Activated gamma-delta T cell treated with anti-CD3 and anti-CD28 coated beads, Interleukin-2, amount 50 U/mL, for 16 hours (primary cell): ENCODE results near the gene DPF3.

Experiments used
- DNase-seq: peaks from one replicate; pipeline ENCODE4 v3.0.0-alpha.2; 2020; ENCODE audit warnings: low read depth

Gene DPF3

DNA sequence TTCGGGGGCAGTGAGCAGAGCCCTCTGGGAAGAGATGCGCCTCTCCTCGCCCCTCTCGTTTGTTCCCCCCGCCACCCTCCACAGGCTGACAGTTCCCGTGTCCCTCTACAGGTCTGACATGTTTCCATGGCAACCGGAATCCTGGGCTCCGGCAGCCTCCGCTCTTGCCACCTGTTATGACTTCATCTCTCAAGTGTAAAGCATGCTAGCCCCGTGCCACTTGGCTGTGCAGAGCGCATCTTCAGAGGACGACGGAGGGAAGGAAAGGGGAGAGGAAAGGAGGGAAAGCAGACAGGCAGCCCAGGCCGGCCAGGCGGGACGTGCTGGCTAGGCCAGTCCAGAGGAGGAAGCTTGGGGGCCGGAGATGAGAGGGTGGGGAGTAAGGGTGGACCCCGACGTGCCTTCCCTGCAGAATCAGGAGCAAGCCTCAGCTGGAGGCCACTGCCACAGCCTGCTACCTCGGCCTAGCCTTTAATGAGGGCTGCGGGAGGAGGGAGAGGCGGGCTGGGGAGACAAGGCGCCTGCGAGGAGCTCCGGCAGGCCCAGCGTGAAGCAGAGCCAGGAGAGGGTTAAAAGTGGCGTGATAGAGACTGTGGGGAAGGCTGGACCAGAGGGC lies 214.3 kb downstream of the DPF3 start:
- no peak for DNase-seq

DNA sequence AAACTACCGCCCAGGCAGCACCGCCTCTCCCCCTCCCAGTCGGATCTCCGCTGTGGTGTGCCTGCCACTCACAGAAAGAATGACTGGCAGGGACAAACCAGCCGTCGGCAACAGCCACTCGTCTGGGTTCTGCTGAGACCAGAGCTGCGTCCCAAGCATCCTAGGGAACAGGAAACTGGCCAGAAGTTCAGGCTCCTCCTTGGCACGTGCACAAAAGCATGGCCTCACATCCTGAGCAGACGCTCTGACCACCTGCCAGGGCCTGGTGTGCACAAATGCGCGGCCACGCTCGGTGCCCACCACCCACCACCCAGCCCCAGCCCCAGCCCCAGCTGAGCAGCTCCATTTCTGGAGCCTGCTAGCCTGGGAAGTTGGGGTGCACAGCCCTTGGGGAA lies 214.8 kb downstream of the DPF3 start:
- no peak for DNase-seq

DNA sequence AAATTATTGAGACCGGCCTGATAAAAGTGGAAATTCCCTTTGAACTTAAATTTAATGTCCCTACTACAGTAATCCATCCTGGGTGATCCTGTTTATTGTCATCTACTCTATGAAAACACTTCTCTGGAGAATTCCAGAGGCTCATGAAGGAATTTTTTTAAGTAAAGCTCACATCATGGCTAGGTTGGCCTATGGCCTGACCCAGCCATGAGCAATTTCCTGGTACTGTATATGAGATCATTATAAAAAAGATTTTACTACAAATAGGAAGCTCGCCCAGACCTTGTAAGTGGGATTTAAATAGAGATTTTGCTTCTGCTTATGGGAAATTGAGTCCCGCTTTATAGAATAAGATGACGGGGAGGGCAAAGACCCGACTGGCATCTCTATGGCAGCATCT lies 215.5 kb downstream of the DPF3 start:
- no peak for DNase-seq

DNA sequence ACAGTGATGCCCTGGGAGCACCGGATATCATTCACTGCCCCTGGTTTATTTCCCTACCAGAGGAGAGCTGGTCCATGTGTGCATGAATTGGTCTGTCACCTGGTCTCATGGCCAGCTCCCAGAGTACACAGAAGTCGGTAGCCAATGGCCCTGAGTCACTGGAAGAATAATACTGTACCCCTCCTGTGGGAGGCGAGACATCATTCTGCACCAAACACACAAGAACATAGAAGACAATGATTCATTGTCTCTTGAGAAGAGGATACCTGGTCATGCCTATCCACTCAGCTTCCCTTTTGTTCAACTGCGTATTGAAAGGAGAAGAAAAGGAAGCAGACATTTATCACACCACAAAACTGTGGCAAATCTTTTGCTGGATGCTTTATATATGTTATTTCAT lies 216.2 kb downstream of the DPF3 start:
- no peak for DNase-seq

DNA sequence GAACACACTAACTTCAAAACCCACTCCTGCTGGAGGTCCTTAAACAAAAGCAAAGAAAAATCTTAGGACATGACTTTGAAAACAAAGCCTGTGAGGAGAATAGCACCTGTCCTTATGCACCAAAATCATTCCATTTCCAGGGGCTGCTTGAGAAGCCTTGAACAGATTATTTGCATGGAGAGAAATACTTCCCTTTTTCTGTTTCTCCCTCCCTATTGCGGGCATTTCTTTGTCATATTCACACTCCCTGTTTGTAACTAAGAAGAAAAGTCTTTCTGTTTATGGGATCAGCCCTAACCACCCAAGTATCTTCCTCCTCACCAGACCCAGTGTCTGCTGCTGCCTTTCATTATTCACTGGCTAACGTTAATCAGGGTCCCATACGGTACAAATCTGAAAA lies 218.8 kb downstream of the DPF3 start:
- no peak for DNase-seq

DNA sequence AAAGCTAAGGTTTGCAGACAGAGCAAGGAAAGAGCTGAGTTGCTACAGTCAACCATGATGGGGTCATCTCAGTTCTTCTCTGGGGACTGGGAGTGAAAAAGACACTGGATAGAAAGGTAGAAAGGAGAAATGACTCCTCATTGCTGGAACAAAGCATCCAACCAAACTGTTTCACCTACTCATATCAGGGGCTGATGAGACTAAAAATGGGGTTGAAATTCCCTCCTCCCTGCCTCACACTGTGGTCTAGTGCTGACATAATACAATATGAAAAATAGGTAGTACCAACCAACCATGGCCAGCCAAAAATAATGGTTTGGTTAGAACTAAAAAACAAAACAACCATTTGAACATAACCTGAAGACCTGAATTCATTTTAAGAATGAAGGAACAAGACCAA lies 220.7 kb downstream of the DPF3 start:
- no peak for DNase-seq

DNA sequence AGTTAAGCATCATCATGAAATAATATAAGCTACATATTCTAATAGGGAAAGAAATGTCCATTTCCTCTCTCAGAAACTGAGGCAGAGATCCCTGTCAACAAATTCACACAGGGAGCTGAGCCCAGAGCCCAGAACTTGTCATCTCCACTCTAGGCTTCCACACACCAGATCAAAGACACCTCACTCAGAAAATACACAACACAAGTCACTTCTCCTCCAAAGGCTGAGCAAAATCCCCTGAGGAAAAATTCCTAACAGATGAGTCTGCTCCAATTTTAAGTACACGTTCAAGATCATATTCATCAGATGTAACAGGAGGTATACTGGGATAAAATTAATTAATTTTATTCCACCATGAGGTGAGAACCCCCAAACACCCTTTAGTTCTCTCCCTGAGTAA lies 227.3 kb downstream of the DPF3 start:
- no peak for DNase-seq

DNA sequence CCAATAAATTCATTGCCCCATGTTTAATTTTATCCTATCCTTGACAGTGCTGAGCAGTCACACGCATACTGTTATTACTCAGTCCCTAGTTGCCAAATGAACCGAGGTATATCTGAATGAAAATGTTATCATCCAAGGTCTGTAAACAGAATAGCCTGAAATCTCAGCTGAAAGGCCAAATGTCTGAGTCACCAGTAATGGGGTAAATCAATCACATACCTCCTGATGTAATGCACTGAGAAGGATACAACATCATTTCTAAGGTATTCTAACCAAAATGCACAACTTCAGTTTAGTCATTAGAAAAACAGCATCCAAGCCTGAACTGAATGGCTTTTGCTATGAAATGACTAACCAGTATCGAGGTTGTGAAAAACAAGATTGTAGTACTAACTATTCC lies 228.6 kb downstream of the DPF3 start:
- DNase-seq = no peak

DNA sequence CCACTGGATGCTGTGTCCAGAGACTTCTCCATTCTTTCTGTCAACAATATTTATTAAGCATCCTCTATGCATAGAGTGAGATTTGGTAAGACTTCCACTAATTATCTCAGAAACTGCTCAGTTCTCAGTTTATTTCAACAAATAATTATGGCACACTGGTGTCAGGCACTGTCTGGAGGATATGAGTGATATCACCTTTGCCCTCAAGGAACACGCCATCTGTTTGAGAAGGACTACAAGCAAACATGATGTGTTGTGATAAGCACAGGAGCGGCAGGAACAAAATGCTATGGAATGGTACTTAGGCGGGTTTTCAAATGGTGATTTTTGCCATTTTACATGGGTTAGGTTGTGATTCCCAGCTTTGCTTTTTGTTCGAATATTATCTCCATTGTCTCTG lies 229.2 kb downstream of the DPF3 start:
- no peak for DNase-seq

DNA sequence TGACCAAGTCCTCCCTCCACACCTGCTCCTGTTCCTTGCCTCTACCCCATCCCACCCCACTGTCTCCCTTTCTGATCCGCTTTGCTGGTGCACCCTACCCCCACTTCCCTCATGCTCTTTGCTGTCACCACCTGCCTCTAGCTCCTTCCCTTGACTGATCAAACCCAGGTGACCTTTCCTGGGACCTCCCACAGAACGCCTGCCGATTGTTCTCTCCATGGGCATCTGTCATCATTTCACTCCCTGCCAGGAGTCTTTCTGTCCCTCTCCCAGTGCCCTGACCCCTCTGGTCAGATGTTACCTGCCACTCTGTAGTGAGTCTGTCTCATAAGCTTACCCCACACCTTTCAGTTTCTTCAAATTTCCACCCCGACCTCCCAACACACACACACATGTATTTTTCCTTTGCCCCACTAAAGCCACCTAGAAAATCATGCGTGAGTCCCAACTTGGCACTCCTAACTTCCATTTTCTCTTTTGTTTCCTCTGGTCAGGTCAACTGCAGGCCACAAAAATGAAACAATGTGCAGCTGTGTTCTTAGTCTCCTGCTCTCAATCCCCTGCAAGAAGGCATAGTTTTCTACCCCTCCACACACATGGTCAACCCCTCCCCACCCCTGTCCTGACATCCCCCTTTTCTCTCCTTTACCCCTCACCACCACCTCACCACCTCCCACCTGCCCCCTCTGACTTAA lies 229.8 kb downstream of the DPF3 start:
- no peak for DNase-seq

DNA sequence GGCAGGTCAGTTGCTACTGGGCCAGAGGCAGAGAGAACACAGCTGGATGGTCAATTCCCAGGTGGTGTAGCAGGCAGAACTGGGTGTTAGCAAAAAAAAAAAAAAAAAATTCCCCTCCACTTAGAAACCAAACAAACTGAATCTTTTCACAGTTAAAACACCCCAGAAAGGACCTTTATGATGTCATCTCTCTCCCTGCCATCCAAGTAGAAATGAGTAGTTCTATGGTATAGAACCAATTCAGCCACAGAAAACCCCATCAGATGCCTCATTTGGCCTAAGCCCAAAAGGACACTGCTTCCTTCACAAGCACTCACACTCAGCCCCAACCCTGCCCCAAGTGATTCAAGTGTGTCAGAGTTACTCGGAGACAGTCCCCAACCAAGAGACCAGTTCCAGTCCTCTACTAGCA lies 230.8 kb downstream of the DPF3 start:
- DNase-seq = no peak

DNA sequence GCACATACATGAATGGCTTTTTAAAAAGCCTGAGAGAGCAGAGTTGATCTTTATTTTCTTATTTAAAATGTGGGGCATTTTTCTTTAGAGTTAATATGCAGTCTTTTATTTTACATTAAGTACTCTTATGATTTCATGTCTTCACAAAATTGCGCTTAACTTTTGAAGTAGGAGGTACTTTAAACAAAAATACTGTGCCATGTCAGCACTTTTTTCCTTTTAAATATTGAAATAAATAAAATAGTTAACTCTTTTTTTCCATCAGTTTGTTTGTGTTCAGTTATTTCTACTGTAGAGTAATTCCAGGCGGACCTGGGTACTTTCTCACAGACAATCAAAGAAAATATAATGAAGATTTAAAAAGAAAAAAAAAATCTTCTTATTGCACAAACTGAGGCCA lies 231.7 kb downstream of the DPF3 start:
- no peak for DNase-seq

DNA sequence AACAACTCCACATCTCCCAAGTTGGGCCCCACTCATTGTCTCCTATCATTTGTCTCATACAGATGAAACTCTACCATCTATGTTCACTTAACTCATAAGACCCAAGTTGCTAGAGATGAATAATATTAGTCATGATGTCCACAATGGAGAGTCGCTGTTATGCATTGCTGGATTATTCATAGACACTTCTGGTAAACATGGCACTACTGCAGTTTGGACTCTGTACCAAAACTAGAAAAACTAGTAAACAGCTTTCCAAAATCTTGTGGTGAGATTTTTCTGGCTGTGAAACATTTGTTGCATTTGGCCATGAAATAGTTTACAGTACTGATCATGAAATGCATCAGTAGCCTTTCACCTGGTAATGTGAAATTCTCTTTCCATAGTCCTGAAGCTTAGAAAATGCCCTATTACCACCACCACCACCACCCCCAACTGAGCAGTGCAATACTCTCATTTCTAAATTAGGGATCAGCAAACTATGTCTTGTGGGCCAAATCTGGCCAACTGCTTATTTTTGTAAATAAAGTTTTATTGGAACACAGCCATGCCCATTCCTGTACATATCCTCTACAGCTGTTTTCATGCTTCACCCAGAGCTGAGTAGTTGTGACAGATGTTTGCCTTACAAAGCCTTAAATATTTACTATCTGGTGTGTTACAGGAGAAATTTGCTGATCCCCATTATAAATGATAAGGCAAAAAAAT lies 236.5 kb downstream of the DPF3 start:
- no peak for DNase-seq

DNA sequence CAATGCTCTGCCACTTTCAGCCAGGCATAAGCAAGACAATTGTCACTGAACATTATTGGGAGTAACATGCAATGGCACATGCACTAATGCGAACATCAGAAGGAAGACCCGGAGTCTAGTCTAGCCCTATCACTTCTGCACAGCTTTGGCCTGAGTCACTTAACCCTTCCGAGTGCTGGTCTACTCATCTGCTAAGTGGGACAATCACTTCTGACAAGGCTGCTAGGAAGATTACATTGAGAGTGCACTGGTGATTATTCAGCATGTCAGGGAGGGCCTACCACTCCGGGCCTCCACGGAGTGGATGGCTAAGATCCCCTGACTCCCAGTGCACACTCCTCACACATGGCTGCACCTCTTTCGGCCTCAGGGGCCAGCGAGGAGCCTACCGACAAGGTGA lies 240.9 kb downstream of the DPF3 start:
- no peak for DNase-seq

DNA sequence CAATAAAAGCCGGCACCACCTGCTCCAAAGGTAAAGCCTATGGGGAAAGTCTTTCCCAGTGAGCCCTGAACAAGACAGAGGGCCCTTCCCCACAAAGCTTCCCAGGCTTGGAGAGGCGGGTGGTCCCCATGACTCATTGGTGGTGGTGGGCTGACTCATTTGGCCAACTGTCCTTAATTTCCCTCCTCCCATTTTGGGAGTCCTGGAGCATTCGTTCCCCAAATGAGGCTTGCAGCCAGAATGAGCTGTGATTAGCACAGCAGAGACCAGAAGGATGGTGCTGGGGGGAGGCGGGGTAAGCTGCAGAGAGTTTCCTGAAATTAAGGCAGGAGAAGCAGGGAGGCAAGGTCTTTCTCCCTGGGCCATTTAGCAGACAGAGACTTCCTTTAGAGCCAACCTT lies 241.7 kb downstream of the DPF3 start:
- DNase-seq = no peak

DNA sequence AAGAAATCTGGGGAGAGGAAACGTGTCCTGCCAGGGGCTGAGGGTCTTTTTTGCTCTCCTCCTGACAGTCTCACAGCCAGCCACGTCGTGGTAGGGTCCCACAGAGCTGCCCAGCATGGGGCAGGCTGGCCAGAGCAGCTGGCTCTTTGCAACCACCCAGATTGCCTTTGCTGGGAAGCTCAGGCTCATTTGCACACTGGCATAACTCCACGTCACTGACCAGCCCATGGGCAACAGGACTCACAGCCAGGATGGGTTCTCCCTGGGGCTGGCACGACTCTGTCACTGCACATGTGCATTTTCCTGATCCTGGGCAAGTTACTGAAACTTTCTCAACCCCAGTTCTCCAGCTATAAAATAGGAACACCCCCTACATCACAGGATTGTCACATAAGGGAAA lies 242.2 kb downstream of the DPF3 start:
- no peak for DNase-seq

DNA sequence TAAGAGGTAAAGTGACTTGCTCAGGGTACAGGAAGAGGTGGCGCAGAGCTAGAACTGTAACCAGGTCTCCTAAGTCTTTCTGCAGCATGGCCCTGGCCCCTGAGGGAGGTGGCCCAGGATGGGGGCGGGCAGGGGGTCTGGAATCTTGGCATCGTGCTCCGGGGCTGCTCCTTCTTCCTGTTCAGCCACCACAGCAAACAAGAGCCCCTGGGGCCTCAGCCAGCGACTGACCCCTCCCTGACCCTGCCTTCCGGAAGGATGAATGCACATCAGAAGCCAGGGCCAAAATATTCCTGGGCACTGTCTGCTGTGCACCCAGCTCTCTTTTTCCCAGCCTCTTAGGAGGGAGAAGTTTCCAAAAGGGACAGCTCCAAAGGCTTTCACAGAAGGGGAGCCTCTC lies 242.8 kb downstream of the DPF3 start:
- no peak for DNase-seq

DNA sequence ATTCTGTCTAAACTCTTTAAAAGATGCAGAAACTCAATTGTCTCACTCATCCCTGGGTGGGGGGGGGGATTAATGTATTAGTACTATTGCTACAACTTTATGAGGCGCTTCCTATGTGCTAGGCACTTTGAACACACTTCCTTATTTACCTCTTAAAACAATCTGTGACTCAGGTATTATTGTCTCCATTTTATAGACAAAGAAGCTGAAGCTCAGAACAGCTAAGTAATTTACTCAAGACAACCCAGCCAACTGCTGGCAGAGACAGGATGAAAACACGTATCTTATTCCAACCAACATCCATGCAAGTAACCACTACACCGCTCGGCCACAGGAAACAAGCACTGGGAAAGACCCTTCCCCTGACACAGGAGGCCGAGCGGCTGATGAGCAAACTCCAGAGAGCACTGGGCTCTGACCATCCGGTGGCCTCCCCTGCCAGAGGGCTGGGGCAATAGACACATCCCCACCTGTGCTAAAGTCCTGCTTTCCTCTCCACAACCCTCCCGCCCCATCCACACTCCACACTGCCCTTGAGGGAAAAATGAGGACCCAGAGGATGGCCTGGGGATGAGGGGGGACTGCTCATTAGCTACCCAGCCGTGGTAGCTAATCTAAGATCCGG lies 244.2 kb downstream of the DPF3 start:
- no peak for DNase-seq

DNA sequence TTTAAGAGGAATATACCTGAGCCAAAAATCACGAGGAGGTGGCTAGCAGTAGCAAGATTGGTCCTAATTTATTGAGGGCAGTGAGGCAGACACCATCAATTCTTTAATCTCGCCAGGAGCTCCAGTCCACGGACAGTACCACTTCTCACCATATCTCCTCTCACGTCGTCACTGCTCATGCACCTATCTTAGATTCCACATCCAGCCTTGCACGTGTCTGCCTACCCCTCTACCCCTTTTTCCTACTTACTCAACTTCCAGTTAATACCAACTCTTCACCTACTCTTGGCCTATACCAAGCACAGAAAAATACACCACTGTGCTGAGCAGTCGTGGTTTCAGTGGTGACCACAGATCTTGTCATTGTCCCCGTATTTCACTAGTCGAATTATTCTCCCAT lies 246.1 kb downstream of the DPF3 start:
- DNase-seq = no peak

DNA sequence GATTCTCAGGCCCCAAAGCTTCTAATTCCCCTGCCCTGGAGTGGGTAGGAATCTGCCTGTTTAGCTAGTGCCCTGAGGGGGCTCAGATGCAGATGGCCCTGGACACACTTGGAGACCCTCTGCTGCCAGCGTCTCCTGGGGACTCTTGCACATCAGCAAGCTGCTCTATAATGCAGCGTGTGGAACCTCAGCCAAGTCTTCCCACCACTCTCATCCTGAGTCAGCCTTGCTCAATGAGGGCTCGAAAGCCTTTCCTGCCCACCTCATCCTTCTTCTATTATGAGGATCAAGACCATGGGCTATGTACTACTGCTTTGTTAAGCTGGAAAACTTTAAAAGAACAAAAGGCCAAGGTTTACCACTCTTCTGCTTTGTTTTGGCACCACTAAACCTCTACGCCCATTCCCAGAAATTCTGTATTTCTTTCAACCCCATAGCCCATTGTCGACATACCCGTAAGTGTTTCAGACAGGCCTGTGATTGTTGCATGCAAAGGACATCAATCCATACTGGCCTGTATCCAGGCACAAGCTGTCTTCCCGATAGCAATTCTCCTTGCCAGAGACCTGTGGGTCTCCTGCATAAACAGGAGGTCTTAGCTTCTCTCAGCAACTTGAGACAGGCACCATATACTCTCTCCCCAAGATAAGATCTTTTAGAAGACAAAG lies 246.9 kb downstream of the DPF3 start:
- DNase-seq = no peak

DNA sequence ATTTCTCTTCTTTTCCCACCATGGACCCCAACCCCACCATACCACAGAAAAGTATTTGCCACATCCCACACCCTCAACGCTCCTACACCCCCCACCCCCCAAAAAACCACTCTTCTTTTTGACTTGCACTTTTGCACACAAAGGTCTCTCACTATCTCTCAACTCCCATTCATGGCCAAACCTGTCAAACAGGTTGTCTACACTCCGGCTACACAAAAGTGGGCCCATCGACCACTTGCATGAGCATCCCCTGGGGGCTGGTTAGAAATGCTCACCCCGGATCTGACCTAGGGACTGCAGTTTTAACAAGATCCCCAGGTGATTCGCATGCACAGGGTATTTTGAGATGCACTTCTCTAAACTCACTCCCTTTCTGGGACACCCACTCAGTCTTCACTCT lies 248.2 kb downstream of the DPF3 start:
- DNase-seq = no peak

DNA sequence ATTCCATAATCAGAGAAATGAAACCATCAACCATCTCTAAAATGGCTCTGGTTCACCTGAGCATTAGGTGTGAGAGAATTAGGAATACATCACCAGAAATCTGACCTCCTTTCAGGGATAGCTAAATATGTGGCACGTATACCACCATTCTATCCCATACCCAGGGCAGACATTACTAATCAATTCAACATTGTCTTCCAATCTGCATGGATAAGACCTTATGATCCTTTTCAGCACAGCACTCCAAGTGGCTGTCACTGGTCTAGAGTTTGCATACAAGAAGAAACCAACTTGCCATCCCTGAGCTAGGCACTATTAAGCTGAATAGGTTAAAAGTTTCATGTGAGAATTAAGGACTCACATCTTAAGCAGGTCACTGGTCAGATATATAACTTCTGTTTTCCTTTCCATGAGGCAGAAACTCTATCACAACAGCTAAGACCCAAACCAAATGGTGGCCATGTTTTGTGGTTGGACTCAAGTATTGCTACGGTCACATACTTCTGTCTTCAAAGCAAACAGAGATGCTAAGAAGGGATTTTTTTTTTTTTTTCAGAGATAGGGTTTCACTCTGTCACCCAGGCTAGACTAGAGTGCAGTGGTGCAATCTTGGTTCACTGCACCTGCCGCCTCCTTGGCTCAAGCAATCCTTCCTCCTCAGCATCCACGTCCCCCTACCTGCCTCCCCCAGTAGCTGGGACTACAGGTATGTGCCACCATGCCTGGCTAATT lies 249.0 kb downstream of the DPF3 start:
- no peak for DNase-seq
